Measurements from ENCODE around the gene ADAMTS12. TPM values are rescaled to one million over a fixed set of nuclear protein-coding genes. Genes with fewer than 3 reads are reported as not detected.

Gene ADAMTS12
- total and polyA plus RNA-seq, 9 of the 15 experiments (the other 6 are each of a cell fraction or from before 2014, with no cell fraction given): 0.11 TPM; not detected in 8

GRCh38 chr5:33557605-33558004, 334.2 kb downstream of the ADAMTS12 start (continued):
- TF ChIP-seq, protein P1, sequence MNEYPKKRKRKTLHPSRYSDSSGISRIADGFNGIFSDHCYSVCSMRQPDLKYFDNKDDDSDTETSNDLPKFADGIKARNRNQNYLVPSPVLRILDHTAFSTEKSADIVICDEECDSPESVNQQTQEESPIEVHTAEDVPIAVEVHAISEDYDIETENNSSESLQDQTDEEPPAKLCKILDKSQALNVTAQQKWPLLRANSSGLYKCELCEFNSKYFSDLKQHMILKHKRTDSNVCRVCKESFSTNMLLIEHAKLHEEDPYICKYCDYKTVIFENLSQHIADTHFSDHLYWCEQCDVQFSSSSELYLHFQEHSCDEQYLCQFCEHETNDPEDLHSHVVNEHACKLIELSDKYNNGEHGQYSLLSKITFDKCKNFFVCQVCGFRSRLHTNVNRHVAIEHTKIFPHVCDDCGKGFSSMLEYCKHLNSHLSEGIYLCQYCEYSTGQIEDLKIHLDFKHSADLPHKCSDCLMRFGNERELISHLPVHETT (CRISPR knock-in tag; conservative IDR thresholded peaks at IDR 0.05 in 1 of 2, IDR thresholded peaks at IDR 0.05 in 1 of 2): no peak
- TF ChIP-seq ZBTB8A (IDR thresholded peaks at IDR 0.05; ENCODE audit: partially characterized antibody): no peak
- peak; percentile 68 to 69 for TF ChIP-seq KDM1A (IDR thresholded peaks at IDR 0.05)
- TF ChIP-seq PHTF2 (CRISPR knock-in tag; IDR thresholded peaks at IDR 0.05): no peak
- no peak for TF ChIP-seq MAFF (IDR thresholded peaks at IDR 0.05; ENCODE audit: low read length)
- TF ChIP-seq NCOA4 (IDR thresholded peaks at IDR 0.05; ENCODE audit: partially characterized antibody): no peak
- TF ChIP-seq ETV1 (tag; conservative IDR thresholded peaks at IDR 0.05; ENCODE audit: low read depth): no peak
- TF ChIP-seq NR2F6 (CRISPR knock-in tag; IDR thresholded peaks at IDR 0.05): no peak
- no peak for TF ChIP-seq ZNF174 (CRISPR knock-in tag; IDR thresholded peaks at IDR 0.05)
- TF ChIP-seq, protein P2, sequence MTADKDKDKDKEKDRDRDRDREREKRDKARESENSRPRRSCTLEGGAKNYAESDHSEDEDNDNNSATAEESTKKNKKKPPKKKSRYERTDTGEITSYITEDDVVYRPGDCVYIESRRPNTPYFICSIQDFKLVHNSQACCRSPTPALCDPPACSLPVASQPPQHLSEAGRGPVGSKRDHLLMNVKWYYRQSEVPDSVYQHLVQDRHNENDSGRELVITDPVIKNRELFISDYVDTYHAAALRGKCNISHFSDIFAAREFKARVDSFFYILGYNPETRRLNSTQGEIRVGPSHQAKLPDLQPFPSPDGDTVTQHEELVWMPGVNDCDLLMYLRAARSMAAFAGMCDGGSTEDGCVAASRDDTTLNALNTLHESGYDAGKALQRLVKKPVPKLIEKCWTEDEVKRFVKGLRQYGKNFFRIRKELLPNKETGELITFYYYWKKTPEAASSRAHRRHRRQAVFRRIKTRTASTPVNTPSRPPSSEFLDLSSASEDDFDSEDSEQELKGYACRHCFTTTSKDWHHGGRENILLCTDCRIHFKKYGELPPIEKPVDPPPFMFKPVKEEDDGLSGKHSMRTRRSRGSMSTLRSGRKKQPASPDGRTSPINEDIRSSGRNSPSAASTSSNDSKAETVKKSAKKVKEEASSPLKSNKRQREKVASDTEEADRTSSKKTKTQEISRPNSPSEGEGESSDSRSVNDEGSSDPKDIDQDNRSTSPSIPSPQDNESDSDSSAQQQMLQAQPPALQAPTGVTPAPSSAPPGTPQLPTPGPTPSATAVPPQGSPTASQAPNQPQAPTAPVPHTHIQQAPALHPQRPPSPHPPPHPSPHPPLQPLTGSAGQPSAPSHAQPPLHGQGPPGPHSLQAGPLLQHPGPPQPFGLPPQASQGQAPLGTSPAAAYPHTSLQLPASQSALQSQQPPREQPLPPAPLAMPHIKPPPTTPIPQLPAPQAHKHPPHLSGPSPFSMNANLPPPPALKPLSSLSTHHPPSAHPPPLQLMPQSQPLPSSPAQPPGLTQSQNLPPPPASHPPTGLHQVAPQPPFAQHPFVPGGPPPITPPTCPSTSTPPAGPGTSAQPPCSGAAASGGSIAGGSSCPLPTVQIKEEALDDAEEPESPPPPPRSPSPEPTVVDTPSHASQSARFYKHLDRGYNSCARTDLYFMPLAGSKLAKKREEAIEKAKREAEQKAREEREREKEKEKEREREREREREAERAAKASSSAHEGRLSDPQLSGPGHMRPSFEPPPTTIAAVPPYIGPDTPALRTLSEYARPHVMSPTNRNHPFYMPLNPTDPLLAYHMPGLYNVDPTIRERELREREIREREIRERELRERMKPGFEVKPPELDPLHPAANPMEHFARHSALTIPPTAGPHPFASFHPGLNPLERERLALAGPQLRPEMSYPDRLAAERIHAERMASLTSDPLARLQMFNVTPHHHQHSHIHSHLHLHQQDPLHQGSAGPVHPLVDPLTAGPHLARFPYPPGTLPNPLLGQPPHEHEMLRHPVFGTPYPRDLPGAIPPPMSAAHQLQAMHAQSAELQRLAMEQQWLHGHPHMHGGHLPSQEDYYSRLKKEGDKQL (CRISPR knock-in tag; IDR thresholded peaks at IDR 0.05; ENCODE audit: borderline replicate concordance): no peak
- TF ChIP-seq ELK3 (CRISPR knock-in tag; IDR thresholded peaks at IDR 0.05): no peak
- TF ChIP-seq HCFC1 (IDR thresholded peaks at IDR 0.05; ENCODE audit: low read depth, low read length): no peak
- TF ChIP-seq ZNF717 (CRISPR knock-in tag; IDR thresholded peaks at IDR 0.05): no peak
- TF ChIP-seq RHOXF2B (CRISPR knock-in tag; conservative IDR thresholded peaks at IDR 0.05): no peak
- TF ChIP-seq SMARCA4 (IDR thresholded peaks at IDR 0.05): no peak
- peak; percentile 81 for TF ChIP-seq CBFA2T2 (conservative IDR thresholded peaks at IDR 0.05)
- peak; percentile 54 for TF ChIP-seq TCF3 (CRISPR knock-in tag; IDR thresholded peaks at IDR 0.05)
- TF ChIP-seq HDAC1 (IDR thresholded peaks at IDR 0.05): no peak
- no peak for TF ChIP-seq SIN3A (IDR thresholded peaks at IDR 0.05; ENCODE audit: borderline replicate concordance in 2 of 2, control insufficient read depth in 1 of 2, low read depth in 2 of 2, low read length in 2 of 2)
- TF ChIP-seq KDM5B (IDR thresholded peaks at IDR 0.05; ENCODE audit: insufficient replicate concordance, low read depth, low read length): no peak
